ENCODE data around the gene AURKAIP1. TPM values are rescaled to one million over a fixed set of nuclear protein-coding genes. Genes with fewer than 3 reads are reported as not detected.

The AURKAIP1 gene
- total and polyA plus RNA-seq, 2 of the 13 experiments (the other 11 are each of a cell fraction or from before 2014, with no cell fraction given), result 69.5 to 175 TPM

DNA sequence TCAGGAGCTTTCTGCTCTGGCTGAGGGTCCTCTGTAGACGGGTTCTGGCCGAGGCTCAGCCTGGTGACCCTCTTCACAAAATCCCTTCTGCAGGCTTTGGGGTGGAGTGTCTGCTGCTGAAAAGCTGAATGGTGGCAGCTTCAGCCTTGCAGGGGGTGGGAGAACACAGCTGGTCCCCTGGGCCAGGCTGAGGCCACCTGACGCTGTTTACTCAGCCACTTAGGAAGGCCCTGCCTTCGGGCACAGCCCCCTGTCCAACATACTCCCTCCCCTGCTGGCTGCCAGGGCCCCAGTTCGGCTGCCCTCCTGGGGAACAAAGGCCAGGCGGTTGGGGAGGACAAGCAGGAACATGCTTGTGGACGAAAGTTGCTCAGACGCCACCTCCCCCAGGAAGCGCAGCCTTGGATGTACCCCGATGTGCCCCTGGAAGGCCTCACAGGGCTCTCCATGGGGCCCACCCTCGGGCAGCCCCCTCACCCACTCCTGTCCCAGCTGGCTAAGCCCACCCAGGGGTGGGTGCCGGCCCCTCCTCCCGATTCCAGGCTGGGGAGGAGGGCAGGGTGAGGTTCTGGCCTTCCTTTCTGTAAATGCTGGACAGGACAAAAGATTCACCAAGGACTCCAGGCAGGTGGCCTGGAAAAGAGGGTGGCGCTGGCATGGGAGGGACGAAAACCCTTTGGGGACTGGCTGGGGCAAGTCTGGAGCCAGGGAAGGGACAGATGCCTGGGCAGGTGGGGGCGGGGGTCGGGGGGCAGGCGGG is 46.3 kb upstream of the AURKAIP1 start, which contains the start of gene ANKRD65 (continued):
- no peak for TF ChIP-seq ZBTB20 (CRISPR knock-in tag; IDR thresholded peaks at IDR 0.05; ENCODE audit: borderline replicate concordance, low read depth)
- TF ChIP-seq ZNF12 (CRISPR knock-in tag; IDR thresholded peaks at IDR 0.05), result no peak
- no peak for TF ChIP-seq ZNF335 (CRISPR knock-in tag; IDR thresholded peaks at IDR 0.05)
- TF ChIP-seq STAG1 (CRISPR knock-in tag; IDR thresholded peaks at IDR 0.05), result peak; percentile 11; the same call in 1 of the 2 replicates
- no peak for TF ChIP-seq SATB2 (CRISPR knock-in tag; IDR thresholded peaks at IDR 0.05)
- TF ChIP-seq, protein P1, sequence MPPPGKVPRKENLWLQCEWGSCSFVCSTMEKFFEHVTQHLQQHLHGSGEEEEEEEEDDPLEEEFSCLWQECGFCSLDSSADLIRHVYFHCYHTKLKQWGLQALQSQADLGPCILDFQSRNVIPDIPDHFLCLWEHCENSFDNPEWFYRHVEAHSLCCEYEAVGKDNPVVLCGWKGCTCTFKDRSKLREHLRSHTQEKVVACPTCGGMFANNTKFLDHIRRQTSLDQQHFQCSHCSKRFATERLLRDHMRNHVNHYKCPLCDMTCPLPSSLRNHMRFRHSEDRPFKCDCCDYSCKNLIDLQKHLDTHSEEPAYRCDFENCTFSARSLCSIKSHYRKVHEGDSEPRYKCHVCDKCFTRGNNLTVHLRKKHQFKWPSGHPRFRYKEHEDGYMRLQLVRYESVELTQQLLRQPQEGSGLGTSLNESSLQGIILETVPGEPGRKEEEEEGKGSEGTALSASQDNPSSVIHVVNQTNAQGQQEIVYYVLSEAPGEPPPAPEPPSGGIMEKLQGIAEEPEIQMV (CRISPR knock-in tag; IDR thresholded peaks at IDR 0.05; ENCODE audit: low read depth), result no peak
- peak; percentile 63; the same call in 1 of the 2 replicates for TF ChIP-seq ZNF563 (CRISPR knock-in tag; IDR thresholded peaks at IDR 0.05)
- TF ChIP-seq KLF6 (CRISPR knock-in tag; IDR thresholded peaks at IDR 0.05), result no peak
- no peak for TF ChIP-seq EZH2 (conservative IDR thresholded peaks at IDR 0.05; ENCODE audit: low read depth, low read length)
- TF ChIP-seq, protein P2, sequence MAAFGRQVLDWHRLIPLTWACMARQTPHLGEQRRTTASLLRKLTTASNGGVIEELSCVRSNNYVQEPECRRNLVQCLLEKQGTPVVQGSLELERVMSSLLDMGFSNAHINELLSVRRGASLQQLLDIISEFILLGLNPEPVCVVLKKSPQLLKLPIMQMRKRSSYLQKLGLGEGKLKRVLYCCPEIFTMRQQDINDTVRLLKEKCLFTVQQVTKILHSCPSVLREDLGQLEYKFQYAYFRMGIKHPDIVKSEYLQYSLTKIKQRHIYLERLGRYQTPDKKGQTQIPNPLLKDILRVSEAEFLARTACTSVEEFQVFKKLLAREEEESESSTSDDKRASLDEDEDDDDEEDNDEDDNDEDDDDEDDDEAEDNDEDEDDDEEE (CRISPR knock-in tag; IDR thresholded peaks at IDR 0.05), result 0 out of 2 replicates have a peak, but pooled peaks have one; percentile 60
- no peak for TF ChIP-seq SIN3B (IDR thresholded peaks at IDR 0.05; ENCODE audit: low read length)
- TF ChIP-seq, protein P3, sequence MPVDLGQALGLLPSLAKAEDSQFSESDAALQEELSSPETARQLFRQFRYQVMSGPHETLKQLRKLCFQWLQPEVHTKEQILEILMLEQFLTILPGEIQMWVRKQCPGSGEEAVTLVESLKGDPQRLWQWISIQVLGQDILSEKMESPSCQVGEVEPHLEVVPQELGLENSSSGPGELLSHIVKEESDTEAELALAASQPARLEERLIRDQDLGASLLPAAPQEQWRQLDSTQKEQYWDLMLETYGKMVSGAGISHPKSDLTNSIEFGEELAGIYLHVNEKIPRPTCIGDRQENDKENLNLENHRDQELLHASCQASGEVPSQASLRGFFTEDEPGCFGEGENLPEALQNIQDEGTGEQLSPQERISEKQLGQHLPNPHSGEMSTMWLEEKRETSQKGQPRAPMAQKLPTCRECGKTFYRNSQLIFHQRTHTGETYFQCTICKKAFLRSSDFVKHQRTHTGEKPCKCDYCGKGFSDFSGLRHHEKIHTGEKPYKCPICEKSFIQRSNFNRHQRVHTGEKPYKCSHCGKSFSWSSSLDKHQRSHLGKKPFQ (CRISPR knock-in tag; IDR thresholded peaks at IDR 0.05; ENCODE audit: insufficient replicate concordance), result no peak
- peak in 1 of 2 experiments; percentile 47; a peak in 1 of 4 replicates for TF ChIP-seq KLF16 (CRISPR knock-in tag; IDR thresholded peaks at IDR 0.05)
- peak; percentile 66 for TF ChIP-seq ZSCAN25 (CRISPR knock-in tag; IDR thresholded peaks at IDR 0.05)
- TF ChIP-seq ZBTB38 (CRISPR knock-in tag; IDR thresholded peaks at IDR 0.05), result no peak
- TF ChIP-seq AKAP8 (CRISPR knock-in tag; IDR thresholded peaks at IDR 0.05), result 0 out of 2 replicates have a peak, but pooled peaks have one; percentile 35
- TF ChIP-seq SOX5 (CRISPR knock-in tag; IDR thresholded peaks at IDR 0.05; ENCODE audit: borderline replicate concordance), result peak; percentile 48; the same call in 1 of the 2 replicates
- TF ChIP-seq SP5 (CRISPR knock-in tag; IDR thresholded peaks at IDR 0.05; ENCODE audit: borderline replicate concordance, low read depth), result peak; percentile 58
- peak; percentile 49; the same call in 1 of the 2 replicates for TF ChIP-seq SALL1 (CRISPR knock-in tag; IDR thresholded peaks at IDR 0.05)
- TF ChIP-seq IRX3 (CRISPR knock-in tag; IDR thresholded peaks at IDR 0.05; ENCODE audit: borderline replicate concordance, low read depth), result no peak
- TF ChIP-seq, protein P4, sequence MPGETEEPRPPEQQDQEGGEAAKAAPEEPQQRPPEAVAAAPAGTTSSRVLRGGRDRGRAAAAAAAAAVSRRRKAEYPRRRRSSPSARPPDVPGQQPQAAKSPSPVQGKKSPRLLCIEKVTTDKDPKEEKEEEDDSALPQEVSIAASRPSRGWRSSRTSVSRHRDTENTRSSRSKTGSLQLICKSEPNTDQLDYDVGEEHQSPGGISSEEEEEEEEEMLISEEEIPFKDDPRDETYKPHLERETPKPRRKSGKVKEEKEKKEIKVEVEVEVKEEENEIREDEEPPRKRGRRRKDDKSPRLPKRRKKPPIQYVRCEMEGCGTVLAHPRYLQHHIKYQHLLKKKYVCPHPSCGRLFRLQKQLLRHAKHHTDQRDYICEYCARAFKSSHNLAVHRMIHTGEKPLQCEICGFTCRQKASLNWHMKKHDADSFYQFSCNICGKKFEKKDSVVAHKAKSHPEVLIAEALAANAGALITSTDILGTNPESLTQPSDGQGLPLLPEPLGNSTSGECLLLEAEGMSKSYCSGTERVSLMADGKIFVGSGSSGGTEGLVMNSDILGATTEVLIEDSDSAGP (CRISPR knock-in tag; IDR thresholded peaks at IDR 0.05; ENCODE audit: borderline replicate concordance), result peak; percentile 82; the same call in 1 of the 2 replicates
- TF ChIP-seq TARDBP (CRISPR knock-in tag; IDR thresholded peaks at IDR 0.05), result peak; percentile 78; the same call in 1 of the 2 replicates
- TF ChIP-seq ZNF101 (CRISPR knock-in tag; IDR thresholded peaks at IDR 0.05; ENCODE audit: borderline replicate concordance, low read depth), result no peak
- no peak for TF ChIP-seq PCBP2 (optimal IDR thresholded peaks at IDR 0.05; ENCODE audit: low read depth, low read length, poor library complexity, severe bottlenecking)
- no peak for TF ChIP-seq KLF13 (CRISPR knock-in tag; IDR thresholded peaks at IDR 0.05)
